ENCODE measurements around the gene FBLN5.

The FBLN5 gene

DNA sequence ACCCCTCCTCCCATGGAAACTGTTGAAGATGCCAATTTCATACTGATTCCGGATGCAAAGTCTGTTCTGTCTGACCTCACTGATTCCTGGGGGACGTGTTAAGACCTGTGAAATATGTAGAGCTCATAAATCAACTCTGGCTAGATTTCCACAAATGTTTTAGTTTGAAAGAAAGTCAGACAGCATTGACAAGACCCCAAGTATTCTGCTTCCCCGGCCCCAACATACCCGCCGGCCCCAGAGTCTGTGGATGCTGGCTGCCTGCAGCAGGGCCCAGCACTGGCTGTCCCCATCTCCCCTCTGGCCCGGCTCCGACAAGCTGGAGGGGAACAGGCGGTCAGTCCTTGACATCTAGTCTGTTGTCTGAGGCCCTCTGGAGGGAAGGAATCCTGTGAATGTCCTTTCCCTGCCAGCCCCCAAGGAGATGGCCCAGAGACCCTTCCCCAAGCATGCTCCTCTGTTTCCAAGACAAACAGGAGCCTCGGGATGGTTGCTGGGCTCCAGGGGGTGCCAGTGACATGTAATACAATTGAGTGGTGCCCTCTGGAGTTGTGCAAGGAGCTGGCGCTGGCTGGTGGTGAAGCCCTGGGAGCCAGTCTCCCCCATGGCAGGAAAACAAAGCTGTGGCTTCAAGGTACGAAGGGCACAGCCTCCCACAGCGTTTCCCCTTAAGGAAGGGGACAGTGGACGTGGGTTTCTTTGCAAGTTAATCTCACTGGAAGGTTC, 22.3 kb downstream of the FBLN5 start:
- Histone ChIP-seq H3F3A (ENCODE audit: control insufficient read depth, insufficient read depth) (no peaks in the 10 kb centered on the region), H3K4me2 (ENCODE audit: low read length) (no peak overlapping the region), H3K4me3 (ENCODE audit: low read length) (no peak overlapping the region), H3K9me2 (replicated peaks; ENCODE audit: control insufficient read depth, low read length) (no peaks in the 10 kb centered on the region), H3K4me1 (ENCODE audit: control insufficient read depth, low read length) (no peaks in the 10 kb centered on the region), H4K20me1 (ENCODE audit: control insufficient read depth, insufficient read depth, low read depth, low read length) (no peaks in the 10 kb centered on the region), H3K79me2 (ENCODE audit: control insufficient read depth, low read length) (no peaks in the 10 kb centered on the region), H3K9me3 (ENCODE audit: control insufficient read depth, insufficient read depth, low read length) (no peaks in the 10 kb centered on the region), H3K27ac (ENCODE audit: low read depth, low read length) (no peak overlapping the region), H3K36me3 (ENCODE audit: control insufficient read depth, low read length) (no peaks in the 10 kb centered on the region), H3K27me3 (ENCODE audit: control insufficient read depth, low read length) (no peaks in the 10 kb centered on the region)
- TF ChIP-seq, protein P1, sequence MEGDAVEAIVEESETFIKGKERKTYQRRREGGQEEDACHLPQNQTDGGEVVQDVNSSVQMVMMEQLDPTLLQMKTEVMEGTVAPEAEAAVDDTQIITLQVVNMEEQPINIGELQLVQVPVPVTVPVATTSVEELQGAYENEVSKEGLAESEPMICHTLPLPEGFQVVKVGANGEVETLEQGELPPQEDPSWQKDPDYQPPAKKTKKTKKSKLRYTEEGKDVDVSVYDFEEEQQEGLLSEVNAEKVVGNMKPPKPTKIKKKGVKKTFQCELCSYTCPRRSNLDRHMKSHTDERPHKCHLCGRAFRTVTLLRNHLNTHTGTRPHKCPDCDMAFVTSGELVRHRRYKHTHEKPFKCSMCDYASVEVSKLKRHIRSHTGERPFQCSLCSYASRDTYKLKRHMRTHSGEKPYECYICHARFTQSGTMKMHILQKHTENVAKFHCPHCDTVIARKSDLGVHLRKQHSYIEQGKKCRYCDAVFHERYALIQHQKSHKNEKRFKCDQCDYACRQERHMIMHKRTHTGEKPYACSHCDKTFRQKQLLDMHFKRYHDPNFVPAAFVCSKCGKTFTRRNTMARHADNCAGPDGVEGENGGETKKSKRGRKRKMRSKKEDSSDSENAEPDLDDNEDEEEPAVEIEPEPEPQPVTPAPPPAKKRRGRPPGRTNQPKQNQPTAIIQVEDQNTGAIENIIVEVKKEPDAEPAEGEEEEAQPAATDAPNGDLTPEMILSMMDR (IDR thresholded peaks at IDR 0.05; ENCODE audit: low read depth, low read length, poor library complexity, severe bottlenecking): no peak
- no peak for TF ChIP-seq EZH2phosphoT487 (IDR thresholded peaks at IDR 0.05; ENCODE audit: borderline replicate concordance, low read length)

DNA sequence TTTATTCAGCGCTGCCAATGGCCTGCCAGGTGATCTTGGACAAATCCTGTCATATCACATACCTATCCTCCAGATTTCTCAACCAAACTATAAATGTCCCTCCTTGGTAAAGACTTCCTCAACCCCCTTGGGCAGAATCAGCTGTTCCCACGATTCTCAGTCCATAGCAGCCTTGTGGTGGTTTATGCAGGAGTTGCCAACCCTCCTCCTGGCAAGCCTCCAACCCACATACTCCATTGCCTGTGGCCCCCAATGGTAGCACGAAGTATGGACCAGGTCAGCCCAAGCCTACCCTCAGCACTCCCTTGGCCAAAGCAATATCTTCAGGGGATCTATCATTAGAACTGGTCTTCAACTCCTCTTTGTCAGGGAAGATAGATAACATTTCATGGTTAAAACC, 27.0 kb downstream of the FBLN5 start:
- Histone ChIP-seq H3K27ac (ENCODE audit: low read depth, low read length) (no peak overlapping the region), H3K4me1 (ENCODE audit: control insufficient read depth, low read length) (no peaks in the 10 kb centered on the region), H4K20me1 (ENCODE audit: control insufficient read depth, insufficient read depth, low read depth, low read length) (no peaks in the 10 kb centered on the region), H3K4me2 (ENCODE audit: low read length) (no peak overlapping the region), H3K9me2 (replicated peaks; ENCODE audit: control insufficient read depth, low read length) (no peaks in the 10 kb centered on the region), H3K79me2 (ENCODE audit: control insufficient read depth, low read length) (no peaks in the 10 kb centered on the region), H3K4me3 (ENCODE audit: low read length) (no peak overlapping the region), H3K27me3 (ENCODE audit: control insufficient read depth, low read length) (no peaks in the 10 kb centered on the region; the same call in 1 of the 2 replicates), H3K9me3 (ENCODE audit: control insufficient read depth, insufficient read depth, low read length) (no peaks in the 10 kb centered on the region), H3K36me3 (ENCODE audit: control insufficient read depth, low read length) (no peaks in the 10 kb centered on the region), H3F3A (ENCODE audit: control insufficient read depth, insufficient read depth) (no peaks in the 10 kb centered on the region)
- TF ChIP-seq, protein P1 (IDR thresholded peaks at IDR 0.05; ENCODE audit: low read depth, low read length, poor library complexity, severe bottlenecking): no peak
- no peak for TF ChIP-seq EZH2phosphoT487 (IDR thresholded peaks at IDR 0.05; ENCODE audit: borderline replicate concordance, low read length)

DNA sequence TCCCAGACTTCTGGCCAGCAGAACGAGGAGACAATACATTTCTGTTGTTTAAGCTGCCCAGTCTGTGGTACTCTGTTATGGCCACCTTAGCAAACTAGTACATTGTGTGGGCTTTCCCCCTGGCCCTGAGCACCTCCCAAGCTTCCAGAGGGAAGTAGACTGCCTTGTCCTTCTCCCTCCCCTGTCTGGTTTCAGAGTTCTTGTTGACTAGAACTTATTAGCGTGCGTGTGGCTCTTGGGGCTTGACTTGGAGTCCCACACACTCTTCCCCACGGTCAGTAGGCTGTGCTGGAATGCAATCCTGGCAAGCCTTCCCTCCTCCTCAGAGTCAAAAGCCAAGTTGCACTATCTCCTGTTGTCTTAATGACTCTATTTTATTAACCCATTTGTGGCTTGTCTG, 27.7 kb downstream of the FBLN5 start:
- H3K4me2 ChIP-seq (ENCODE audit: low read length): no peak overlapping the region
- no peaks in the 10 kb centered on the region for H3K9me3 ChIP-seq (ENCODE audit: control insufficient read depth, insufficient read depth, low read length)
- H3K36me3 ChIP-seq (ENCODE audit: control insufficient read depth, low read length): no peaks in the 10 kb centered on the region
- no peak overlapping the region for H3K4me3 ChIP-seq (ENCODE audit: low read length)
- H3K79me2 ChIP-seq (ENCODE audit: control insufficient read depth, low read length): no peaks in the 10 kb centered on the region
- no peak overlapping the region for H3K27ac ChIP-seq (ENCODE audit: low read depth, low read length)
- H3K4me1 ChIP-seq (ENCODE audit: control insufficient read depth, low read length): no peaks in the 10 kb centered on the region
- TF ChIP-seq EZH2phosphoT487 (IDR thresholded peaks at IDR 0.05; ENCODE audit: borderline replicate concordance, low read length): no peak
- TF ChIP-seq, protein P1 (IDR thresholded peaks at IDR 0.05; ENCODE audit: low read depth, low read length, poor library complexity, severe bottlenecking): no peak
- H3F3A ChIP-seq (ENCODE audit: control insufficient read depth, insufficient read depth): no peaks in the 10 kb centered on the region
- H4K20me1 ChIP-seq (ENCODE audit: control insufficient read depth, insufficient read depth, low read depth, low read length): no peaks in the 10 kb centered on the region
- no peaks in the 10 kb centered on the region; the same call in 1 of the 2 replicates for H3K27me3 ChIP-seq (ENCODE audit: control insufficient read depth, low read length)
- H3K9me2 ChIP-seq (replicated peaks; ENCODE audit: control insufficient read depth, low read length): no peaks in the 10 kb centered on the region
